Measurements from ENCODE around the gene GUCA1A.

DNA sequence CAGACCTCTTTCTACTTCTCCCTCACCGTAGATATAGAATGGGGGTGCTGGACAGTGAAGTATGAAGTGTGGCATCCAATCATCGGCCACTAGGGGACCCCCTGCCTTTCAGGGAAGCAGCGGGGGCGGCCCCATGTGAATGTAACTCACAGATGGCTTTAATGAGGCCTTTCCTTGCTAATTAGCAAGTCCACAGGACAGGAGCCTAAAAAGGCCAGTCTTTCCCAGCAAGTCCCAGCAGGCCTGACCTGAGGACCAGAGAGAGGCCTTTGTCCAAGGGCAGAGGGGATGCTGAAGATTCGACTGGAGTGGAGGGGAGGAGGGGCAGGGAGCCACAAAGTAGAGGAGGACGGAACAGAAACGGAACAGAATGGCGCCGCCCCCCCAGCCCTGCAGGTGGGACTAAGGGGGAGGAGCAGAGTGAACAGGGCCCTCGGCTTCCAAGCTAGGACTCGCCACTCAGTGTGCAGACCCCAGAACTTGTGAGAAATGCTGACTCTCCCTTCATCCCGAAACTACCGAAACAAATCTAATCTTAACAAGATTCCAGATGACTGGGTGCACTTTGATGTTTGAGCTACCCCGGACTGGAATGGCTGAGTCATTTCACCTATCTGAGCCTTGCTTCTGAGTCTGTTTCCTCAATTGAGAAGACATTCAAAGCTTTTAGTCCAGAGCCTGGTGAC lies 36.5 kb upstream of the GUCA1A start:
- TF ChIP-seq, protein P1, sequence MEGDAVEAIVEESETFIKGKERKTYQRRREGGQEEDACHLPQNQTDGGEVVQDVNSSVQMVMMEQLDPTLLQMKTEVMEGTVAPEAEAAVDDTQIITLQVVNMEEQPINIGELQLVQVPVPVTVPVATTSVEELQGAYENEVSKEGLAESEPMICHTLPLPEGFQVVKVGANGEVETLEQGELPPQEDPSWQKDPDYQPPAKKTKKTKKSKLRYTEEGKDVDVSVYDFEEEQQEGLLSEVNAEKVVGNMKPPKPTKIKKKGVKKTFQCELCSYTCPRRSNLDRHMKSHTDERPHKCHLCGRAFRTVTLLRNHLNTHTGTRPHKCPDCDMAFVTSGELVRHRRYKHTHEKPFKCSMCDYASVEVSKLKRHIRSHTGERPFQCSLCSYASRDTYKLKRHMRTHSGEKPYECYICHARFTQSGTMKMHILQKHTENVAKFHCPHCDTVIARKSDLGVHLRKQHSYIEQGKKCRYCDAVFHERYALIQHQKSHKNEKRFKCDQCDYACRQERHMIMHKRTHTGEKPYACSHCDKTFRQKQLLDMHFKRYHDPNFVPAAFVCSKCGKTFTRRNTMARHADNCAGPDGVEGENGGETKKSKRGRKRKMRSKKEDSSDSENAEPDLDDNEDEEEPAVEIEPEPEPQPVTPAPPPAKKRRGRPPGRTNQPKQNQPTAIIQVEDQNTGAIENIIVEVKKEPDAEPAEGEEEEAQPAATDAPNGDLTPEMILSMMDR (IDR thresholded peaks at IDR 0.05): no peak
- TF ChIP-seq POLR2A (IDR thresholded peaks at IDR 0.05): no peak
